HG02678 (cell line): Measurements from ENCODE around the gene LATS2.
"Not testable (repeated sequence)": the region's sequence is repeated elsewhere in the genome, so short reads cannot be mapped to it uniquely, and the experiment has no call there.

Source experiments
- ATAC-seq: cut with Tn5 transposase; IDR thresholded peaks from one replicate; pipeline ENCODE4 v1.9.1; 2021; ENCODE audit warnings: mild to moderate bottlenecking, moderate library complexity; ENCODE audit not compliant: unreplicated experiment

The LATS2 gene

DNA sequence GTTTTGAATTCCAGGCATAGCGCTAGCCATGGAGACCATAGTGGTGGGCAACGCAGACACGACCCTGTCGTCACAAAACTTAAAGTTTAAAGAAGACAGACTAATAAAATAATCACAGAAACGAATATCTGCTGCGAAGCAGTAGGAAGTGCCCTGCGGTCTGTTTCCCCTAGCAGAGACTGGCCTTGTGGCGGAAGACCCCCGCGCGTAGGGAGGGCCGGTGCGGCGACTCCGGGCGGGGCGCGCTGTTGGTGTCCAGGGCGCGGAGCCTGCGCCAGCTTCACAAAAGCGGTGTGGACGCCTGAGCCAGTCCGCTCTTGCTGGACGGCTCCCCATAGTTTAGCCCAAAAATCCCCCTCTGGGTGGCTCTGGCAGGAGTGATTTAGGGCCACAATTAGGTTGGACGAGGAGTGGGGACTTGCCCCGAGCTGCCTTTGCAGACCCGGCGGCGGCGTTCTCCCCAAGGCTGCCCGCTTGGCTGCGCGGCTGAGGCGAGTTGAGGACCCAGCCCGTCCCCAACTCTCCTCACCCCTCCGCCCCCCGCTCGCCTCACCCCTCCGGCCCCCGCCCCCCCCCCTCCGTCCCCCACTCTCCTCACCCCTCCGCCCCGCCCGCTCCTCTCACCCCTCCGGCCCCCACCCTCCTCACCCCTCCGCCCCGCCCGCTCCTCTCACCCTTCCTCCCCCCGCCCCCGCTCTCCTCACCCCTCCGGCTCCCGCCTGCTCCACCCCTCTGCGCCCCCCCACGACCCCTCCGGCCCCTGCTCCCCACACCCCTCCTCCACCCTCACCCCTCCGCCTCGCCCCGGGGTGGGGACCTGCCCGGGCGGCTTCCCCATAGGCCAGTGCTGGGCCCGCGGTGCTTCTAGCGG is 14.2 kb upstream of the LATS2 start:
- peak; percentile 39 for ATAC-seq

DNA sequence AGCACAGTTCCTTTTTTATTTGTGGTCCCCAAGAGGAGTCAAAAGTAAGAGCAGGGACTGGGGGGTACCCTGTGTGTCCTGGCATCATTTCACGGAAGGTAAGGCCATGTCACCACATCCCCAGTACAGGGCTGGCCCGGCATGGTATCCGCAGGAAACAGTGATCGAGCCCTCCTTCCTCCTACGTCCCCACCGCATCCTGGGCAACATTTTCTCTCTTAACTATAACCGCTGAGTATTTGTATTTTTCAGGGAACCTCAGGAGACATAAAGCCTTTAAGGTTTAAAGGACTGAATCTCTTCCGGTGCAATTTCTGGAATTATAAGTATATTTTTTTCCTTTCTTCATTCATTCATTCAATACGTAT is 13.6 kb upstream of the LATS2 start:
- ATAC-seq = no peak

DNA sequence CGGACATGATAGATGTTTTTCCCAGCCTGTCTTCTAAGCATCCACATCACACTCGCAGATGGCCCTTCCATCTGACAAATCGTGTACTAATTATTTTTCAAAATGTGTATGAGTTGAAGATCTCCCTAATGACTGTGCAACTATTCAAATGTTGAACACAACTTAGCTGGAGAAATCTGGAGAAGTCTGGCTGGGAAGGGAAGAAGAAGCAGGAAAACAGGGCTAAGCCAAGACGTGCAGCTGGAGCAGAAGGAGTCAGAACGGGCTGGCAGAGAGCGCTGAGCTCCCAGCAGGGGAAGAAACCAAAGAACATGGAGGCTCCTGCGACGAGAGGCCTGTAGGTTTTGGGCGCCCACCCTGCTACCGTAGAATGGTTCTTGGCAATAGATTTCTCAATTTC is 13.2 kb upstream of the LATS2 start:
- ATAC-seq = no peak

DNA sequence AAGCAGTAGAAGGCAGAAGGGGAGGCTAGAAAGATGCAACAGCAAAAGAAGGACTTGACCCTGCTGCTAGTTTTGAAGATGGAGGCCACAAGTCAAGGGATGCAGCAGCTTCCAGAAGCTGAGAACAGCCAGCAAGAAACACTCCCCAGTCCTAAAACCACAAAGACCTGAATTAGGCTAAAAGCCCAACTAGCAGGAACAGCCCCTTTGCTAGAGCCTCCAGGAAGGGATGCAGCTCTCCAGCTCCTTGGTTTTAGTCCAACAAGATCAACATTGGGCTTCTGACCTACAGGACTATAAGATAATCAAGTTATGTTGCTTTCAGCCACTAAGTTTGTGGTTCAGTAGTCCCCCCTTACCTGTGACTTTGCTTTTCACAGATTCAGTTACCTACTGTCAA is 10.5 kb upstream of the LATS2 start:
- ATAC-seq = no peak

DNA sequence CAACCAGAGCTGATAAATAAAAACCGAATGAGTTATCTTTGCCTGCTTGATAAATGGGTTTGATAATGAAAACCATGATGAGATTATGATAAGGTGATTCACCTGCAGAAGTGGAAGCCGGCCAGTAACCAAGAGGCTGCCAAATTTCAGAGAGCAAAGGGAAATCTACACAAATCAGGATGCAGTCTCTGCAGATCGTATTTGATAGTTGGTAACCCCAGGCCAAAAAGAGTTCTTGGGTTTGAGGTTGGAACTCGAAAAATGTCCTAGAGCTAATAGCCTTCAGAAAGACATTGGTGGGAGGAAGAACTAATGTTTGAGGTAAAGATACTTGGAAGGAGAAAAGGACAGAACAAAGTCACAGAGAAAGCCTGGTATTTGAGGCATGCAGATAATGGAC is 9.6 kb upstream of the LATS2 start:
- no peak for ATAC-seq

DNA sequence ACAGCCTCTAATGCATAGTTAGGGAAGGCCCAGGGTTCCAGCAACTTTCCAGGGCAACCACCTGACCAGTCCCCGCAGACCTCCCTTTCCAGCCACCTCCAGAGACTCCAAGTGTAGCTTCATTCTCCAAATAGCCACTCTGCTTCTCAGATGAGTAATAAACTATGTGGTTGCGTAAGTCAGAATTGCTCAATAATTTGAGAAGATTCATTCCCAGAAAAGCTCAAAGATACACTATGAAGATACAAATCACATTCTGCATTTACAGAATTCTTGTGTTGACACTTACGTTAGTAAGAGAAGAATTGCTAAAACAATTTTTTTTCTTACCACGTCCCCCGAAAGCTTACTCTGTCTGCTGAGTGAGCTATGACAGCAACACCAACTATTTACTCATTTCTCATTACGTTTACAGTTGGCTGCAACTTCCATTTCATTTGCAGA is 8.2 kb upstream of the LATS2 start:
- ATAC-seq = no peak

DNA sequence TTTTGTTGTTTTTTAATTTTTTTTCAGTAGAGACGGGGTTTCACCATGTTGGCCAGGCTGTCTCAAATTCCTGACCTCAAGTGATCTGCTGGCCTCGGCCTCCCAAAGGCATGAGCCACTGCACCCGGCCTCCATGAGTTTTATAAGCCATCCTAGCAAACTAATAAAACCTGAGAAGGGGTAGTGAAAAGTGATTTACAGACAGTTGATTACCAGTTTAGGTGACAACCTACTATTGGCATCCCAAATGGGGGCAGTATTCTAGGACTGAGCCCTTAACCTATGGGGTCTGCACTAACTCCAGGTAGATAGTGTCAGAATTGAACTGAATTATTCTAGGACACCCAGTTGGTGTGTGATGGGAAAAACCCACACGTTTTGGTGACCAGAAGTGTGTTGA is 6.5 kb upstream of the LATS2 start:
- ATAC-seq = no peak

DNA sequence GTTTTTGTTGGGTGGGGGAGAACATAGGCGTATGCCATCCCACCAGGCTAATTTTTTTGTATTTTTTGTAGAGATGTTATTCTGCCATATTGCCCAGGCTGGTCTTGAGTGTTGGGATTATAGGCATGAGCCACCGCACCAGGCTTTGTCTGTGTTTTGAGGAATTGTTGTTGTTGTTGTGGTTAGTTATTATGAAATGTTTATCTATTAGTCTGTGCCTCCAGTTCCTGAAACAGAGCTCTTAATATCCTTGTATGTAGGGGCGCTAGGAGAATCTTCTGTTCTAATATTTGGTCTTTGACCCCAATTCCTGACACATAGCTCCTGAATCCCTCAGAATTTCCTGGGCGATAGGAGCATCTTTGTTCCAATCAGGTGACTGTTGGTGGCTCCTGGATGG is 5.6 kb upstream of the LATS2 start:
- no peak for ATAC-seq

DNA sequence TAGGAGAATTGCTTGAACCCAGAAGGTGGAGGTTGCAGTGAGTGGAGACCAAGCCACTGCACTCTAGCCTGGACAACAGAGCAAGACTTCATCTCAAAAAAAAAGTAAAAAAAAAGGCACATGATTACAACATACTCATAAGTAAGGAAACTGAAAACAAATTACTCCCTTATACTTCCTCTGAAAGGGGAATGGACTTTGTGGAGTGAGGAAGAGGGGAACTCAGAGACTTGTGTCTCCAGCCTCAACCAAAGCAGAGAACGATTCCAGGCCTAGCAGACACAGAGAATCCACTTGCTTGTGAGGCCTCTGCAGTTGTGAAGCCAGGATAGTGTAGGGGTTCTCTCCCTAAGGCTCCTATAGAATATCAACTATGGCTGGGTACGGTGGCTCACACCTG is 4.3 kb upstream of the LATS2 start:
- no peak for ATAC-seq

DNA sequence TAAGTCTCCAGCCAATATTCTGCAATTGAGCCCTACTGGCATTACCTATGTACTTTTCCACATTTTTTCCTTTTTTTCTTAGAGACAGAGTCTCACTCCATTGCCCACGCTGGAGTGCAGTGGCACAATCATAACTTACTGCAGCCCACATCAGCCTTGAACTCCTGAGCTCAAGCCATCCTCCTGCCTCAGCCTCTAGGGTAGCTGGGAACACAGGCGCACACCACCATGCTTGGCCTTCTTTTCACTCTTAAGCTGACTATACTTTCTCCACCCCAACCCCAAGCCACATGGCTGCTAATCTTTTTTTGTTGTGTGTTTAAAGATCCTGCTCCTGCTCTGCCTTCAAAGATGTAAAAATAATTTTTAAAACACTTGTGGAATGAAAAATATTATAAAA is 1.6 kb upstream of the LATS2 start:
- no peak for ATAC-seq

DNA sequence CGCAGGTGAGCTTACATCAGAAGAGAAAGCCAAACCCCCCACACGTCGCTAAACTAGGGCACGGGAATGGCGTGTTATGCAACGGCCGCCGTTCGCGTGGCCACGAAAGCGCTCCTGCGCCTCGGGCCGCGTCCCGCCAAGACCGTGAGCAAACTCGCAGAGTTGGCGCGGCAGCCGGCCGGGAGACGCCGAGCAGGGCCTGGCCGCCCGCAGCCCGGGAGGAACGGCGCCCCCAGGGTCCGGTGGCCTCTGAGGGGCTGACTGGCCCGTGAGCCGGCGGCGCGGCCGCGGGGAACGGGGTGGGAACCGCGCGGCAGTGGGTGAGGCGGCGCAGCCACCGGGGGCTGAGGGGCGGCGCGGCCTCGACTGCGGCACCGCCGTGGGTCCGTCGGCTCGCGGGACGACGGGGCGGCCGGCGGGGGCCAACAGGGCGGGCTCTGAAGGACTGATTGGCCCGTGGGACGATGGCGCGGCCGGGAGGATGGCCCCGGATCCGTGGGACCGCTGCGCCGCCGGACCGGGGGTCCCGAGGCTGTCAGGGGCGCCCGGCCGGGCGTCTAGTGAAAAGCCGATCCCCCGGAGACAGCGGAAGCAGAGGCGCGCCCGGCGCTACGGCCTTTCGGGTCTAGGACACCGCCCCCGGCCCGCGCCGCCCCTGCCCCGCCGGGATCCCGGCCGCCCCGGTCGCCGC is 903 bp downstream of the LATS2 start:
- peak; percentile 9 for ATAC-seq

DNA sequence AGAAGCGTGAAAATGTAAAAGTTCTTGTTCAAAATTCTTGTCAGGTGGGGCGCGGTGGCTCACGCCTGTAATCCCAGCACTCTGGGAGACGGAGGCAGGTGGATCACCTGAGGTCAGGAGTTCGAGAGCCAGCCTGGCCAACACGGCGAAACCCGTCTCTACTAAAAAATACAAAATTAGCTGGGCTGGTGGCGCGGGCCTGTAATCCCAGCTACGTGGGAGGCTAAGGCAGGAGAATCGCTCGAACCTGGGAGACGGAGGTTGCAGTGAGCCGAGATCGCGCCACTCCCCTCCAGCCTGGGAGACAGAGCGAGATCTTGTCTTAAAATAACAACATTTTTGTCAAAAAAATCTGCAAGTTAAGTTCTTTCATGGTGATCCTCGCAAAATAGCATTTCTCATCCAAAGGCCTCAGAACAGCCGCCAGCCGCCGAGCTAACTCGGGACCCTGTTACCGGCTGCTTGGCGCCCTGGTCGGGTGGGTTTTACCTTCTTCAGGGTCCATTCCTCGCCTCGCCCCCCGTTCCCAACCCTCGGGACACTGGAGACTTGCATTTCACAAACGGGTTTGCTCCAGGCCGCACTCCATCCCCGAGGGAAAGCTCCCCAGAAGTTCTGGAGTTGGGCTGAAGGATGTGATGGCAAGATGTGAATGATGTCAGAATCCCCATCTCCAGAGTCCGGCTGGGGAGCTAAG is 1.6 kb downstream of the LATS2 start:
- no peak for ATAC-seq

DNA sequence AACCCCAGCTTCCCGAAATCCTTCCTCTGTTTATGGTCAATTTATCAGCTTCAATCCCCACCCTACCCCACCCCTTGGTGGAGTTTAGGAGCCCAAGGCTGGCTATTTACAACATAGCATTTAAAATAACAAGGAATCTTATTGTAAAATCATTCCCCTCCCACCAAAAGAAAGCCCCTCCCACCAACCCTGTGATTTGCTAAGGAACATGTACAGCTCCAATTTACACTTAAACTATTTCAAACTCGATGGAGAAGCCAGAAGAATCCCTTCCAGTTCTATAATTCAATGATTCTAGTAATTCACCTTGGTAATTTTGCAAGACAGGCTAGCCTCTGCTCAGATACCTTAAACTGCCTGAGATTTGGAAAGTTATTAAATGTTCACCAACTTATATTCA is 3.0 kb downstream of the LATS2 start:
- no peak for ATAC-seq

DNA sequence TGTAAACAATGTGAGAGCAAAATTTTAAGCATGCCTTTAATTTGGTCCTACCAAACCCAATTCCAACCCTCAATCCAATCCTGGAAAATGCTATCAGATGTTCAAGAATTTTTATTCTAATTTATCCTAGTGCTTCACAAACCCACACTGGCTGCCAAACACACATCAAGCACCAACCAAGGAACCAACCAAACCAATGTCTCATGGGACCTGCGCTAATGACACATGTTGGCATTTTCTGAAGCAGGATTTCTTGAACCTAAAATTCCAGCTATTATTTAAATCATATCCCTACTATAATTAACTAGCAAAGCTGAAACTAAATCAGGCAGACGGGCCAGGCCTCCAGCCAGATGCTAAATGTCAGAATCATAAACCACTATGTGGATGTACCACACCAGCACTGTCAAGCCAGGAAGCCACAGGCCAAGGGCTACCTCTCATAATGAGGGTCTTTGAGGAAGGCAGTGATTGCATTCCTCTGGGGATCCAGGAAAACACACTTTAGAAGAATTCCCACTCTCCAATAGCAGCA is 5.8 kb downstream of the LATS2 start:
- ATAC-seq = no peak

DNA sequence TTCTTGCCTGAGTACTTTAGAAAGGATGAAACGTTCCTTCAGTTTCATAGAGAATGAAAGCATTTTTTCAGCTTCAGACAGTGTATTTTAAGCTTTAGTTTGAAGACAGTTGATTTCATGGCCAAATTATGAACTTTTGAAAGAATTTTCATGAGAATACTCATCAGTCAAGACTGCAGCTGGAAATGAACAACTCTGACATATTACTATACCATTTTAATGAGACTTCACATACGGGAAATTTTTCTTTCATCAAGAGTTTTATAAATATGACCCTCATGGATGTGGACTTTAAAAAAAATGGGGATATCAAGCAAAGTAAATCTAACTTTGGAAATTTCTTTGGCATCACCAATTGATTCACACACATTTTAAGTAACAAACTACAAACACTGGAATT is 6.4 kb downstream of the LATS2 start:
- no peak for ATAC-seq

DNA sequence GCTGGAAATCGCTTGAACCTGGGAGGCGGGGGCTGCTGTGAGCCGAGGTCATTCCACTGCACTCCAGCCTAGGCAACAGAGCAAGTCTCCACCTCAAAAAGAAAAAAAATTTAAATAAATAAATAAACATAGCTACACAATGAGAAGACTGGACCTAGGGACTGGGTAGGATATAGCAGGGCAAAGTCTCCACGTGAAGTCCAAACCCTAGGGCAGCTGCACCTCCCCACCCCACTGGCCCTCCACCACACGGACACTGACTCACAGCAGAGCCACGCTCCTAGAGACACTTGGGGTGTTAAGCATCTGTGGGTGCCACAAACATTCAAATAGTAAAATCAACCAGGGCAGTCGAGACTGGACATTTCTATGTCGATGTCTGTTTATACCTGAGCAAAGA is 7.1 kb downstream of the LATS2 start:
- ATAC-seq = no peak

DNA sequence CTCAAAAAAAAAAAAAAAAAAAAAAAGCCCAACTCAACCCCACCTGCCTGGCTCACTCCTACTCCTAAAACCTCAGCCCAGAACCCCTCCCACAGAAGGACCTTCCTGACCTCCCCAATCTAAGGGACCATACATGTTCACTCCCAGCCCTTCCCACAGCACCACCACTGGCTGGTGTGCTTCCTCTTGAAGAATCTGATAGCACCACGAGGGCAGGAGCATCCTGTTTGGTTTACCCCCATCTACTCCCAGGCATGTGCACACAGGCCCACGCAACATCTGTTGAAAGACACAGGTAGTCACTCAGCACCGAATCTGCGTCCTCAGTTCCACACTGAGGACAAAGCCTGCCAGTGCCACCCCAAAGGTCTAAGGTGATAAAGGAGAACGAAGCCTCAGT is 8.2 kb downstream of the LATS2 start:
- no peak for ATAC-seq

DNA sequence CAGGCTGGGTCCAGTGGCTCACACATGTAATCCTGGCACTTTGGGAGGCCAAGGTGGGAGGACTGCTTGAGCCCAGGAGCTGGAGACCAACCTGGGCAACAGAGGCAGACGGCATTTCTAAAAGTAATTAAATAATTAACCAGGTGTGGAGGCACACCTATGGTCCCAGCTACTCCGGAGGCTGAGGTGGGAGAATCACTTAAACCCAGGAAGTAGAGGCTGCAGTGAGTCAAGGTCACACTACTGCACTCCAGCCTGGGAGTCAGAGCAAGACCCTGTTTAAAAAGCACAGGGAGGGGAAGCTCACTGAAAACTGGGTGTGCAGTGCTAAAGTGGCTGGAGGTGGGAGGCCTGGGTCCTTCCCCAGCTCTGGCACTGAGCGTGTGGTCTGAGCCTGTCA is 9.7 kb downstream of the LATS2 start:
- ATAC-seq = no peak

DNA sequence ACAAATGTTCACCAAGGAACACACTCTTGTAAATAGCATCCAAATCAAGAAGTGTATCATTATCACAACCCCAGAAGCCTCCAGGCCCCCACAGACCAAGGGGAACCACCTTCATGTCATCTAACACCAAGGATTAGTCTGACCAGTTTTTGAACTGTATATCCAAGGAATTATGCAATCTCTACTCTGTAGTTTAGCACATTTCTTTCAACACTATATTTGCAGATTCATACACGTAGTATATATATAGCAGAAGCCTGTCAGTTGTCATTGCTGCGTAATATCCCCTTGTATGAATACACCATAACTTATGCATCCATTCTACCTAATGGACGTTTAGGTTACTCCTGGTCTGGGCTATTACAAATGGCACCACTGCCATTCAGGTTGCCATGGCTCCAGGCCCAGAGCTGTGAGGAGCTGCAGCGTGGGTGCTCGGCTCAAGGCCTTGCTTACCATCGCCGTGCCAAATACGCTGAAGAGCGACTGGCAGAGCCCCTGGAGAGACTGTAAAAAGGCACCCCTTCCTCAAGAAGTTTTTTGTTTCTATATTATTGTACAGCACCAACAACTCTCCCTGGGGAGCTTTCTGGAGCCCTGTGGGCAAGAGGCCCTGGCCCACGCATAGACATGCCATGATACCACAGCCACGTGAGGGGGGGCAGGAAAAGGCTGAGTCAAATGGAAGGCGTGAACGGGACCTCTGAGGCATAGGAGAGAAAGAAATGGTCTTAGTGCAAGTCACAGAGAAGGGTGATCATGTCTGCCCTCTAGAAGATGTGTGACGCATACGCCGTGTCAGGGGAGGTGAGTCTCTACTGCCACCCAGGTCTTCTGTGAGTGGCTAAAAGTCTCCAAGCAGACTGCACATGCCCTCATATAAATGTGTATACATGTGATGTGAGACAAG is 10.8 kb downstream of the LATS2 start:
- ATAC-seq = no peak

DNA sequence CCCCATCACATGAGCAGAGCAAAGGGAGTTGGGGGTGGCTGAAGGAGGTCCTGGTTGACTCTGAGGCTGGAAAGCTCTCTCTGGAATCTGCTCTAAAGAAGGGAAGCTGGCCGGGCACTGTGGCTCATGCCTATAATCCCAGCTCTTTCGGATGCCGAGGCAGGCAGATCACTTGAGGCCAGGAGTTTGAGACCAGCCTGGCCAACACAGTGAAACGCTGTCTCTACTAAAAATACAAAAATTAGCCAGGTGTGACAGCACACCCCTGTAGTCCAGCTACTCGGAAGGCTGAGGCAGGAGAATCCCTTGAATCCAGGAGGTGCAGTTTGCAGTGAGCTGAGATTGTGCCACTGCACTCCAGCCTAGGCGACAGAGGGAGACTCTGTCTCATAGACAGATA is 11.7 kb downstream of the LATS2 start:
- not testable (repeated sequence) for ATAC-seq
